Measurements from ENCODE around the gene AP3M1. TPM values are rescaled to one million over a fixed set of nuclear protein-coding genes. Genes with fewer than 3 reads are reported as not detected.

The AP3M1 gene
- polyA plus RNA-seq, 1 of the 3 experiments (the other 2 are of a cell fraction), result 17.7 TPM

GRCh38 chr10:74077416-74077815, 73.2 kb downstream of the AP3M1 start:
- Histone ChIP-seq H3F3A (replicated peaks; ENCODE audit: insufficient read depth) (peaks cover 66% of the 10 kb centered on the region), H3K4me1 (ENCODE audit: control insufficient read depth in 1 of 2, insufficient read depth in 2 of 2, low read depth in 1 of 2, low read length in 1 of 2) (peaks cover 2 to 65% of the 10 kb centered on the region in 2 experiments; a peak in 3 of 4 replicates), H3K36me3 (replicated peaks in 1 of 2; ENCODE audit: control insufficient read depth in 1 of 2, insufficient read depth in 2 of 2, low read length in 1 of 2) (peaks cover 42 to 58% of the 10 kb centered on the region in 2 experiments), H3K4me2 (no peak overlapping the region), H3K9ac (no peak overlapping the region), H3K27ac (ENCODE audit: low read depth in 2 of 2, low read length in 1 of 2) (peak overlapping the region in 1 of 2 experiments; percentile 75; a peak in 3 of 4 replicates), H3K79me2 (ENCODE audit: insufficient read depth) (peaks cover 96% of the 10 kb centered on the region), H4K20me1 (ENCODE audit: insufficient read depth) (peaks cover 9% of the 10 kb centered on the region), H3K27me3 (ENCODE audit: insufficient read depth) (no peaks in the 10 kb centered on the region), H3K9me2 (no peaks in the 10 kb centered on the region), H2AFZ (ENCODE audit: low read depth) (no peak overlapping the region), H3K9me3 (no peaks in the 10 kb centered on the region), H3K4me3 (ENCODE audit: low read depth in 2 of 2, low read length in 1 of 2) (no peak overlapping the region)
- WGBS (ENCODE audit: low lambda C conversion rate), result 88% methylated on average over 4 of the region's 4 CpGs
- ChIA-PET POLR2A (no interaction called here), CTCF (interaction anchor here (1.5 to 6.2 kb wide), 5 partner anchors 10 to 227 kb away, joined by 4 to 102 read pairs (median 7); no protein-coding TSS in a partner anchor)
- DNase-seq, result no peak
- TF ChIP-seq MXI1 (IDR thresholded peaks at IDR 0.05; ENCODE audit: low read depth, low read length) (no peak), GATA2 (CRISPR knock-in tag; IDR thresholded peaks at IDR 0.05) (no peak), ELF1 (IDR thresholded peaks at IDR 0.05) (no peak), FOXM1 (IDR thresholded peaks at IDR 0.05; ENCODE audit: low read depth) (no peak), CTCF (IDR thresholded peaks at IDR 0.05) (no peak), MEF2A (IDR thresholded peaks at IDR 0.05; ENCODE audit: borderline replicate concordance, low read depth) (no peak), USF1 (IDR thresholded peaks at IDR 0.05; ENCODE audit: borderline replicate concordance, low read depth) (no peak)

- no peaks in the 10 kb centered on the region for H3K27me3 ChIP-seq (ENCODE audit: insufficient read depth)
- H3K4me3 ChIP-seq (ENCODE audit: low read depth in 2 of 2, low read length in 1 of 2), result no peak overlapping the region
- H3K79me2 ChIP-seq (ENCODE audit: insufficient read depth), result peaks cover 95% of the 10 kb centered on the region
- ChIA-PET POLR2A (no interaction called here), CTCF (interaction anchor here (1.5 to 2.4 kb wide), 4 partner anchors 10 to 227 kb away, joined by 4 to 17 read pairs (median 6); no protein-coding TSS in a partner anchor)
- no peak overlapping the region for H3K4me2 ChIP-seq
- H2AFZ ChIP-seq (ENCODE audit: low read depth), result no peak overlapping the region
- H3K9me2 ChIP-seq, result no peaks in the 10 kb centered on the region
- H3K9ac ChIP-seq, result no peak overlapping the region
- H3K4me1 ChIP-seq (ENCODE audit: control insufficient read depth in 1 of 2, insufficient read depth in 2 of 2, low read depth in 1 of 2, low read length in 1 of 2), result peaks cover 2 to 64% of the 10 kb centered on the region in 2 experiments; a peak in 3 of 4 replicates
- H3K27ac ChIP-seq (ENCODE audit: low read depth in 2 of 2, low read length in 1 of 2), result peak overlapping the region; percentile 28 to 75; a peak in 3 of 4 replicates
- TF ChIP-seq MEF2A (IDR thresholded peaks at IDR 0.05; ENCODE audit: borderline replicate concordance, low read depth) (no peak), JUND (IDR thresholded peaks at IDR 0.05) (no peak), FOSL2 (IDR thresholded peaks at IDR 0.05; ENCODE audit: borderline replicate concordance, low read depth) (no peak), RAD21 (IDR thresholded peaks at IDR 0.05; ENCODE audit: low read length) (no peak), MAX (IDR thresholded peaks at IDR 0.05; ENCODE audit: low read depth) (no peak), TEAD4 (IDR thresholded peaks at IDR 0.05; ENCODE audit: borderline replicate concordance, insufficient read depth) (no peak), MXI1 (IDR thresholded peaks at IDR 0.05; ENCODE audit: low read depth, low read length) (no peak)
- H3K36me3 ChIP-seq (replicated peaks in 1 of 2; ENCODE audit: control insufficient read depth in 1 of 2, insufficient read depth in 2 of 2, low read length in 1 of 2), result peaks cover 40 to 57% of the 10 kb centered on the region in 2 experiments
- no peaks in the 10 kb centered on the region for H3K9me3 ChIP-seq
- 83% methylated on average over 2 of the region's 2 CpGs for WGBS (ENCODE audit: low lambda C conversion rate)
- peaks cover 68% of the 10 kb centered on the region for H3F3A ChIP-seq (replicated peaks; ENCODE audit: insufficient read depth)
- H4K20me1 ChIP-seq (ENCODE audit: insufficient read depth), result peaks cover 7% of the 10 kb centered on the region
- DNase-seq, result no peak
Measured at GRCh38 chr10:74076961-74077360, 73.7 kb downstream of the AP3M1 start.
